Thyroid gland (tissue), 4 donors: ENCODE data around the gene TTC36.

ENCODE experiments used
- CTCF ChIP-seq, 6 experiments: fragments of 200-600 bp in 3 of 6; fragments of 450-650 bp in 3 of 6; sonication (generic) in 3 of 6; IDR thresholded peaks; one replicate each; pipeline ENCODE4 v1.5.1; 2016 to 2019; ENCODE audit warnings: antibody characterized with exemption in 6 of 6, mild to moderate bottlenecking in 2 of 6, inconsistent platforms in 1 of 6, moderate library complexity in 1 of 6
- POLR2A ChIP-seq, 2 donors: fragments of 450-650 bp; IDR thresholded peaks; one replicate each; pipeline ENCODE4 v1.6.1; 2017; ENCODE audit warnings: antibody characterized with exemption in 2 of 2, mild to moderate bottlenecking in 2 of 2, moderate library complexity in 1 of 2

GRCh38 chr11:118524356-118524755, 2.9 kb upstream of the TTC36 start:
- TF ChIP-seq POLR2A (IDR thresholded peaks at IDR 0.05) (no peak), CTCF (IDR thresholded peaks at IDR 0.05) (no peak)
